Vagina (tissue), 2 donors: ENCODE results near the gene RPS6KA5. TPM values are rescaled to one million over a fixed set of nuclear protein-coding genes. Genes with fewer than 3 reads are reported as not detected.

ENCODE experiments used
- DNase-seq, 2 donors: peaks; one replicate each; pipeline ENCODE4 v3.0.0-alpha.2; 2017; ENCODE audit errors: extremely low spot score in 2 of 2
- H3K27ac ChIP-seq: fragments of 200-600 bp; sonication (generic); one replicate; pipeline ENCODE4 v1.5.1; 2019
- H3K27me3 ChIP-seq: fragments of 200-600 bp; sonication (generic); one replicate; pipeline ENCODE4 v1.5.1; 2019
- H3K36me3 ChIP-seq, 2 donors: fragments of 200-600 bp; sonication (generic); one replicate each; pipeline ENCODE4 v1.5.1; 2017 to 2019
- H3K4me1 ChIP-seq: fragments of 200-600 bp; sonication (generic); one replicate; pipeline ENCODE4 v1.5.1; 2019
- H3K4me3 ChIP-seq, 2 donors: fragments of 200-600 bp; sonication (generic); 1 replicate in 1 of 2; 2 replicates in 1 of 2; pipeline ENCODE4 v1.5.1; 2016 to 2019
- H3K9me3 ChIP-seq: fragments of 200-600 bp; sonication (generic); one replicate; pipeline ENCODE4 v1.5.1; 2019
- CTCF ChIP-seq, 3 experiments: fragments of 450-650 bp in 2 of 3; fragments of 200-600 bp in 1 of 3; sonication (generic) in 1 of 3; IDR thresholded peaks; one replicate each; pipeline ENCODE4 v1.5.1; 2017 to 2019; ENCODE audit warnings: antibody characterized with exemption in 3 of 3, mild to moderate bottlenecking in 2 of 3, moderate library complexity in 2 of 3
- POLR2A ChIP-seq, 2 donors: fragments of 450-650 bp; IDR thresholded peaks; one replicate each; pipeline ENCODE4 v1.6.1; 2017; ENCODE audit warnings: antibody characterized with exemption in 2 of 2, mild to moderate bottlenecking in 2 of 2, moderate library complexity in 2 of 2
- POLR2AphosphoS5 ChIP-seq, 2 donors: sonication (generic); formaldehyde crosslinking; IDR thresholded peaks; one replicate each; pipeline ENCODE4 v1.9.0; 2017; ENCODE audit warnings: antibody characterized with exemption in 2 of 2, mild to moderate bottlenecking in 2 of 2, low read depth in 1 of 2; ENCODE audit not compliant: insufficient read depth in 1 of 2
- intact Hi-C: fragments of 100-400 bp; cut with DNase I; formaldehyde crosslinking; loops from one replicate; pipeline ENCODE4 v1.15.1; 2023
- total RNA-seq: library from RNA; depleted of rRNA; stranded (reverse); fragments of >200 nt; gene quantifications from one replicate; pipeline ENCODE4 v1.2.3, GENCODE V29; 2016

Gene RPS6KA5
- total RNA-seq, 1 donor from 2014 or later, result 5.2 TPM

GRCh38 chr14:90808759-90809529 is 251.5 kb downstream of the RPS6KA5 start:
- peaks cover 34% of the 10 kb centered on the region for H3K4me1 ChIP-seq
- TF ChIP-seq POLR2A (IDR thresholded peaks at IDR 0.05) (no peak), POLR2AphosphoS5 (IDR thresholded peaks at IDR 0.05; ENCODE audit: insufficient read depth in 1 of 2, low read depth in 1 of 2) (no peak), CTCF (IDR thresholded peaks at IDR 0.05) (no peak)
- no peak for DNase-seq
- intact Hi-C loops, result no loop called here
- H3K4me3 ChIP-seq, result no peak overlapping the region
- no peaks in the 10 kb centered on the region for H3K9me3 ChIP-seq
- H3K36me3 ChIP-seq, result no peaks in the 10 kb centered on the region
- H3K27ac ChIP-seq, result no peak overlapping the region
- H3K27me3 ChIP-seq, result no peaks in the 10 kb centered on the region

DNA sequence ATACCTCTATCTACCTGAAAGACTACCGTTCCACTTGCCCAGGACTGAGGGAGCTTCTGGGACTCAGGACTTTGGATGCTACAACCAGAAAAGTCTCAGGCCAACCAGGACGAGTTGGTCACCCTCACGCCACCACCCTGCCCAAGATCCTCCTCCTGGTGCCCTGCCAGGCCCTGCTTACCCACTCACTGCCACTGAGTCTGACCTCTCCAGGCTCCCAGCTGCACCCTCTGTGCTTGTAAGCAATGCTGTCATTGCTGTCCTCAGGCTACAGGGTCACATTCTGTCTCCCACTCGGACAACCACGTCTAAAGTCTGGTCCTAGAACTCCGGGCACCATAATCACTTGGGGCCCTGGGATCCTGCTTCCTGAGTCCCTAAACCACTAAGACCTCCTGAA is 253.4 kb downstream of the RPS6KA5 start:
- Histone ChIP-seq H3K27ac (no peak overlapping the region), H3K4me1 (peaks cover 32% of the 10 kb centered on the region), H3K4me3 (no peak overlapping the region), H3K9me3 (no peaks in the 10 kb centered on the region), H3K36me3 (no peaks in the 10 kb centered on the region), H3K27me3 (no peaks in the 10 kb centered on the region)
- DNase-seq, result no peak
- intact Hi-C loops, result no loop called here
- TF ChIP-seq POLR2A (IDR thresholded peaks at IDR 0.05) (no peak), CTCF (IDR thresholded peaks at IDR 0.05) (no peak), POLR2AphosphoS5 (IDR thresholded peaks at IDR 0.05; ENCODE audit: insufficient read depth in 1 of 2, low read depth in 1 of 2) (no peak)

DNA sequence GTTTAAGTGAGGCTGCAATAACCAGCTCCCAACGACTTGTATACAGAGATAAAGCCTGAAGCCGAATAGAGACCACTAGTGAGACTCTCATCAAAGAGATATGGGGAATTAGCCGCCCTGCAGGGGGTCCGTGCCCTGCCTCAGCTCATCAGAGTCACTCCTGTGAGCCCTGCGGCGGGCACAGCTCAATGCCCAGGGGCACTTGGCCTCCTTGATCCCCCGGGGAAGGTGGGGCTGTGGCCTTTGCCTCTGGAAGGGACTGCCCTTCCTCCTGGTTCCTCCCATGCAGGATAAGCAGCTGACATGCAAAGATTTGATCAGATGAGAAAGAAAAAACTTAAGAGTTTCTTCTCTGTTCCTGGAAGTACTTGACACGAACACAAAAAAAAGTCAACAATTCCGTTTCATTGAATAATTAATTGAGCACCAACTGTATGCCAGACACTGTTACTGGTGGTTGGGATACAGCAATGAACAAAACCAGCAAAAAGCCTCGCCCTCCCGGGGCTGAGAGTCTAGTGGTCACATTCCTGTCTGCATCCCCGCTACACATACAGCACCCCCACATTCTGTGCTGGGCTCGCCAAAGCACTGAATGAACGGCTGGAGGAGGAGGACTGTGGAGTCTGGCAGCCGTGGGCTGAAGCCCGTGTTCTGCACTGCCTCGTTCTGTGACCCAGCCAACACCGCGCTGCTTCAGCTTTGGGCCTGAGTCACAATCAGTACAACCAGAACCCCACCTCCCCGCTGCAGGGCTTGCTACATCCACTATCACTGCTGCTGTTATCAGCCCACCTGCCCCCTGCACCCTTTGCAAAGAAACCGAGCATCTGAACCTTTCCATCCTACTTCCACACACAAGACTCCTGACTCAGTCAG is 254.5 kb downstream of the RPS6KA5 start:
- H3K27ac ChIP-seq, result no peak overlapping the region
- intact Hi-C loops, result no loop called here
- no peak for TF ChIP-seq CTCF (IDR thresholded peaks at IDR 0.05)
- TF ChIP-seq POLR2AphosphoS5 (IDR thresholded peaks at IDR 0.05; ENCODE audit: insufficient read depth in 1 of 2, low read depth in 1 of 2), result no peak
- TF ChIP-seq POLR2A (IDR thresholded peaks at IDR 0.05), result no peak

DNA sequence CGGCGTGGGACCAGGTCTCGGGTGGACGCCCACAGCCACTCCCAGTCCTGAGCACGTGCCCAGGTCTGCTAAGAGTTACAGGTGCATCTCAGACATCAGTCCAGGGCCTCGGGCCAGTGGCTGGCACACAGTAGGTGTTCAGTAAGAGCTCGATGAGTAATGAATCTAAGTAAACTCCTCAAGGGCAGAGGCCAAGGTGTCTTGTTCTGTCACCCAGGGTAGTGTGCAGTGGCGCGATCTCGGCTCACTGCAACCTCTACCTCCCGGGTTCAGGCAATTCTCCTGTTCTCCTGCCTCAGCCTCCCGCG is 255.4 kb downstream of the RPS6KA5 start:
- Histone ChIP-seq H3K27me3 (no peaks in the 10 kb centered on the region), H3K4me3 (no peak overlapping the region), H3K27ac (no peak overlapping the region), H3K36me3 (no peaks in the 10 kb centered on the region), H3K9me3 (no peaks in the 10 kb centered on the region), H3K4me1 (peaks cover 32% of the 10 kb centered on the region)
- intact Hi-C loops, result no loop called here
- no peak for DNase-seq
- TF ChIP-seq POLR2A (IDR thresholded peaks at IDR 0.05) (no peak), CTCF (IDR thresholded peaks at IDR 0.05) (no peak), POLR2AphosphoS5 (IDR thresholded peaks at IDR 0.05; ENCODE audit: insufficient read depth in 1 of 2, low read depth in 1 of 2) (no peak)

More for the DNA sequence above, 254.5 kb downstream of the RPS6KA5 start:
- Histone ChIP-seq H3K9me3 (no peaks in the 10 kb centered on the region), H3K4me3 (no peak overlapping the region), H3K36me3 (no peaks in the 10 kb centered on the region), H3K27me3 (no peaks in the 10 kb centered on the region), H3K4me1 (peaks cover 32% of the 10 kb centered on the region)
- DNase-seq, result no peak
